ENCODE measurements around the gene ZMPSTE24.
"Not testable (repeated sequence)": the region's sequence is repeated elsewhere in the genome, so short reads cannot be mapped to it uniquely, and the experiment has no call there.

The ZMPSTE24 gene

DNA sequence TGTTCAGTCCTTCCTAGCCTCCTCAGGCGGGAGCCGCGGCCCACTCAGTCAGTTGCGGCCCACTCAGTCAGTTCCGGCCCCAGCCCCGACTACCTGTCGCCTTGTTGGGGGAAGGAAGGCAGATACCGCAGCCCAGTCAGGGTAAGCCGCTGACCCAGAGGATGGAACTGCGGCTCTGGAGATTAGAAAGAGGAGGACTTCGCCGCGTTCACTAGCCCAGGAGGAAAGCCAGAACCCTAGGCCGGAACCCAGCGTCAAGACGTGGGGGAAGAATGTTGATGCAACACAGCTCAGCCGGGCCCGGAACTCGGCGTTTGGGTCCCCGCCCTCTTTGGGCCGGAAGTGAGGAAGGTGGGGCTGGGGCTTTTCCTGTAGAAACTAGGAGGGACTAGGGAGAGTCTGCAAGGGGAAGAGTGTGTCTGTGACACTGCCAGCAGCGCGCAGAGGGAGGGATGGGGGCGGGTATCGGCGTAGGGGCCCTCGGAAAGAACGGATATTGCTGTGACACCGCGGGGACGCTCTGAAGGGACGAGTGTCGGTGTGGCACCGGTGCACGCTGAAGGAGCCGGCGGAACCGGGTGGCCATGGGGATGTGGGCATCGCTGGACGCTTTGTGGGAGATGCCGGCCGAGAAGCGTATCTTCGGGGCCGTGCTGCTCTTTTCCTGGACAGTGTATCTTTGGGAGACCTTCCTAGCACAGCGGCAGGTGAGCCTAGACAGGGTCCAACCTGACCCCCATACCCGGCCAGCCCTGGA, at the start of gene ZMPSTE24:
Gene ZMPSTE24, plus strand, starts transcription at position 549 of the 757 bp plus-strand sequence. Its CDS starts 36 bp downstream, at position 585.
- DNase-seq (ENCODE audit: low spot score), result peak; percentile 97

DNA sequence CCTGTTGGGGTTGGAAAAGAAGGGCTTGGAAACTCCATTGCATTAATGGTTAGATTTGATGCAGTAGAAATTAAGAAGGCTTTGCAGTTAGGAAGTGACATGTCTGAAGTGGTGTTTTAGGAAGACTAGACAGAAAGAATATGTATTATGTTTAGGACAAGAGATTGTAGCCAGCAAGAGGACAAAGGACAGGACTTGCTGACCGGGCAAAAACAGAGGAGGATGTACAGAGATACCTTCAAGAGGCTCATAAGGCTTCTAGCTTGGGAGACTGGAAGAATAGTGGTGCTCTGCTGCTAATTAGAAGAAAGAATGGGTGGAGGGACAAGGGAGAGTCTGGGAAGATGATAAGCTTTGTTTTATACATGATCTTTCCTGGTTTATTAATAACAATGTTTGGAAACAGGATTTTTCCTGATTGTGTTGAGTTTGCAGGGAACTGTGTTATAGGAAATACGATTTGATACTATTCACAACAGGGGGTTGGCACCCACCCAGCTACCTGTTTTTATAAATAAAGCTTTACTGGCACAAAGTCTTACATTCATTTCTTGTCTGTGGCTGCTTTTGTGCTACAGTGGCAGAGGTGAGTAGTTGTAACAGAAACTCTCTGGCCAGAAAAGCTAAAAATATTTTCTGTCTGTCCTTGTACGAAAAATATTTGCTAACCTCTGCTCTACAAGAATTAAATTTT, 47.4 kb upstream of the ZMPSTE24 start:
- no peak for DNase-seq (ENCODE audit: low spot score)

DNA sequence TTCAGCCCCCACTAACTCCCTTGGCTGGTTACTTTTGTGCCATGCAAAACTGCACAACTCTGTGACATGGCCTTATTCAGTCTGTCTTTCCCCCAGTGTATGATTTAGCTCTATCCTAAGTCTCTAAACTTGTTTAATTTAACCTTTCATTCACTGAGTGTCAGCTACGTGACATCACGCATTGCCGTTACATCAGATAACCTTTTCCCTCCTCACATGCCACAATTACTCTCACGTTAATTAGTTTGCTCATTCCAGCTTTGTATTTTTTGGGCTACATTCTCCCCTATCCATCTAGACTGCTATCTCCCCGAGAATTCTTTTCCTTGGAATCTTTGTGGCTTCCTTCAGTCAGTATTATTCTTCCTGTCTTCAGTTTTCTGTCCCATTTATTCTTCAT, 39.7 kb upstream of the ZMPSTE24 start:
- no peak for DNase-seq (ENCODE audit: low spot score)

DNA sequence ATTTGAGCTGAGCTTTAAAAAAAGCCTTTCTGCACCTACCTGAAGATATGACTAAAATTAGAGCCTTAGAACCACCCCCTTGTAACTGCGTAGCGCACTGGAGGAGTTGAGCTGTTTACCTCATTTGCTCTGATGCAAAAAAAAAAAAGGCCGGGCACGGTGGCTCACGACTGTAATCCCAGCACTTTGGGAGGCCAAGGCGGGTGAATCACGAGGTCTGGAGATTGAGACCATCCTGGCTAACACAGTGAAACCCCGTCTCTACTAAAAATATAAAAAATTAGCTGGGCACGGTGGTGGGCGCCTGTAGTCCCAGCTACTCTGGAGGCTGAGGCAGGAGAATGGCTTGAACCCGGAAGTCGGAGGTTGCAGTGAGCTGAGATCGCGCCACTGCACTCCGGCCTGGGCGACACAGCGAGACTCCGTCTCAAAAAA, 36.5 kb upstream of the ZMPSTE24 start:
- not testable (repeated sequence) for DNase-seq (ENCODE audit: low spot score)

DNA sequence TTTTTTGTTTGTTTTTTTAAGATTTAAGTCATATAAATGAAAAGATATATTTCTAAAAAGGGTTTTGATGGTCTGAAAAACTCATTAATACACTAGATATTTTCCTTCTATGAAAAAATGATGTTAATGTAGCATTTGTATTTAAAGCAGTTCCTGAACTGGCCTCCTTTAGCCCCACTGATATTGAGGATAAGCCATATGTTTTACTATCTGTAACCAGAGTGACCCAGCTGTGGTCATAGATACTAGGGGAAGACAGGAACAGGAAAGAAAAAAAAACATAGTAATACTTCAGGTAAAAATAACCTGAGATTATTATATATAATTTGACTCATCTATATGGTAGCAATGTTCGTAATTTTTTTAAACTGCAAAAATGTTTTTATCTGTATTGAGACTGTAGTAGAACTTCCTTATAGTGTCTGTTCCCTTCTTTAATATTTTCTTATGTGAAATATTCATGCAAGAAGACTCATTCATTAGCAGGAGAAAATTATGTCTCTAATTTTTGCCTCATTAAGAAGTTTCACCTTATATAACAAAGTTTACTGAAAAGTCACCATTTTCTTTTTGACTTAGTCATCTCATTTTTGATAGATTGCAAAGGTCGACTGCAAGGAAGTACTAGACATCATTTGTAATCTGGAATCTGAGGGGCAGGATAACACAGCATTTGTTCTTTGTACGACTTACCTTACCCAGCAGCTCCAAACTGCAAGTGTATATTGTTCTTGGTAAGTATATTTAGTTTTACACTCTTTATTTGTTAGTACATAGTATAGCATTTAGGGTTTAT, 35.9 kb upstream of the ZMPSTE24 start:
- DNase-seq (ENCODE audit: low spot score), result no peak

DNA sequence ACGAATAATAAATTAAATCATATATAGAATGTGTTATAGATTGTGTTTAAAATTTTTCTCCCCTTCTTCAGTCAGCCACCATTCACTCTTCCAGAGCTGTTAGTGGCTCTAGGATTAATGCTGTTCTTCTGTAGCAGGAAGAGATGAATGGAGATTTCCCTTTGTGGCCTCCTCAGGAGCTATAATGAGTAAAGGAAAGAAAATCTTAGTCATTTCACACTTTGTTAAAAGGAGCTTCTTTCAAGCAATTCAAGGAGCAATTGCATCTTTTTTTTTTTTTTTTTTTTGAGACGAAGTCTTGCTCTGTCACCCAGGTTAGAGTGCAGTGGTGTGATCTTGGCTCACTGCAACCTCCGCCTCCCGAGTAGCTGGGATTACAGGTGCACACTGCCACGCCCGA, 34.0 kb upstream of the ZMPSTE24 start:
- no peak for DNase-seq (ENCODE audit: low spot score)

DNA sequence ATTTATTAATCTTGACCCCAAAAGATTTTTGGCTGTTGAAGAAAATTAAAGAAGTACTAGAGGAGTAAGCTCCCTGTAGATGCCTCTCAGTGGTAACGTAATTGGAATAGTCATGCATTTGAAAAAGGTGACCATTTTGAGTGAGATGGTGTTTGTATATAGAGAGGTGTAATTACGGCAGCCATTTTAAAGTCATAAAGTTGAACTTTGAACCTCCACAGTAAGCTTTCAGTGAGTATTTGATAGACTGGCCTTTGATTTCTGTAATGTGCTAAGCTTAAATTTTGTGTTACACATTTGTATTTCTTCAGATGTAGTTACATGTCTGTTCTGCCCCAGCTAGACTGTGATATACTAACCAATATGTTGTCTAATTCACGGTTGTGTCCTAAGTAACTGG, 31.8 kb upstream of the ZMPSTE24 start:
- no peak for DNase-seq (ENCODE audit: low spot score)

DNA sequence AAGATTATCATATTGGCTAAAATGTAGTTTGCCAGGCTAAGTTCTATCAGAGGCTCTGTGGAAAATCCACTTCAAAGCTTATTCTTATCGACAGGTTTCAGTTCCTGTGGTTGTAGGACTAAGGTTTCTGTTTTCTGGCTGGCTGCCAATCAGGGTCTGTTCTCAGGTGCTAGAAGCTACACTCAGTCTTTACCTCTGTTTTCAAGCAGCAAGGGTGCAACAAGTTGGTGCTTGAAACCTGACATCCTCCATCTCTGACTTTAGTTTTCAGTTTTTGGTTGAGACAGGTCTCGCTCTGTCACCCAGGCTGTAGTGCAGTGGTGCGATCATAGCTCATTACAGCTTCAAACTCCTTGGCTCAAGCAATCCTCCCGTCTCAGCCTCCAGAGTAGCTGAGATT, 25.6 kb upstream of the ZMPSTE24 start:
- DNase-seq (ENCODE audit: low spot score), result no peak

DNA sequence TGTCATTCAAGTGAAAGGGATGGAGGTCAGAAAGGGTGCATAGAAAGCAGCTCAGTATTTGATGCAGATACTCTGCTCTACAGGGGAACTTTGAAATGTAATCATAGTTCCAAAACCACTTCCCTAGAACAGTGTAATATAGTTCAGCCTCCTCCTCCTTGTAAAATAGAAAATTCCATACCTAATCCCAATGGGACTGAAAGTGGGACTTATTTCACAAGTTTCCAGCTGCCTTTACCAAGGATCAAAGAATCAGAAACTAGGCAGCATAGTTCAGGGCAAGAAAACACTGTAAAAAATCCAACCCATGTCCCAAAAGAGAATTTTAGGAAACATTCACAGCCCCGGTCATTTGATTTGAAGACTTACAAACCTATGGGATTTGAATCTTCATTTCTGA, 18.4 kb upstream of the ZMPSTE24 start:
- no peak for DNase-seq (ENCODE audit: low spot score)

DNA sequence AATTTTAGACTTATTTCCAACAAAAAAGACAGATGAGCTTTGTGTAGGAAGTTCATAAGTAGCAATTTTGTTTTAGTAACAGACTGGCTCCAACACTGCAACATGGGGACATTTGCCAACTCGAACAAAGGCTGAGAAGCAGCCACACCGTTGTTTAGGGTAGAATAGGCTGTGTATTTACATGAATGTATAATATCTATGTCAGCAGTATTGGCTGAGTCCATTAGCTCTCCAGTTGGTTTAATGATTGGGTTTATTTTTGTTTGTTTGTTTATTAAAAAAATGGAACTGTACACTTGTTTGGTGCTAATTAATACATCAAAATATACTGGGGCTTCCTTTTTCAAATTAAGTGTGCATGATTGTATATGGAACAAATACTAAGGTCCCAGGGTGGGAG, 17.6 kb upstream of the ZMPSTE24 start:
- no peak for DNase-seq (ENCODE audit: low spot score)

DNA sequence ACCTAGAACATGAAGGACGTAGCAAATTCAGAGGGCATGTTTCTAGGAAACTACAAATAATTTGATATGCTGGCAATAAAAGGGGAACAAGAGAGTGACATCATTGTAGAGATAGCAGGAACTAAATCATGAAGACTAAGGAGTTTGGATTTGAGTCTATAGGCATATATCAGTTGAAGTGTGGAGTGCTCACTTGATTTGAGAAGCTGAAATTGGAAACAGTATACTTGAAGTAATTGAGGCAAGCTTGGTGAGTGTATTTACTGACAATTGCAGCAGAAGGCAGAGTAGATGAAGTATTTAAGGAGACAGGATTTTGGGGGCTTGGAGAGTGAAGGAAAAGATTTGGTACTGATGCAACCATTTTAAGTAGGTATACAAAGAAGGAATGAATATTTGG, 16.7 kb upstream of the ZMPSTE24 start:
- no peak for DNase-seq (ENCODE audit: low spot score)

DNA sequence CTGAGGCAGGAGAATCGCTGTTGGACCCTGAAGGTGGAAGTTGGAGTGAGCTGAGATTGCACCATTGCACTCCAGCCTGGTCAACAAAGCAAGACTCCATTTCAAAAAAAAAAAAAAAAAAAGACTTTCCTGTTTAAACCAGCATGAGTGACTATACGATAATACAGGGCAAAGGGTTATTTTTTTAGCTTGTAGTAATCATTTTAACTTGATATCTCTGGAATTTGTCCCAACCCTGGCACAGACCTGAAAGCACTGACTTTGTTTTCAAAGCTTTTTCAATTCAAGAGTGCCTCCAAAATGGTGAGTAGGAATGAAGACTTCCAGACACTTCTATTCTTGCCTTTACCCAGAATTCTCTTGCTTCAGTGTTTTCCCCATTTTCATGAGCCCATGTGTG, 14.7 kb upstream of the ZMPSTE24 start:
- DNase-seq (ENCODE audit: low spot score), result no peak

DNA sequence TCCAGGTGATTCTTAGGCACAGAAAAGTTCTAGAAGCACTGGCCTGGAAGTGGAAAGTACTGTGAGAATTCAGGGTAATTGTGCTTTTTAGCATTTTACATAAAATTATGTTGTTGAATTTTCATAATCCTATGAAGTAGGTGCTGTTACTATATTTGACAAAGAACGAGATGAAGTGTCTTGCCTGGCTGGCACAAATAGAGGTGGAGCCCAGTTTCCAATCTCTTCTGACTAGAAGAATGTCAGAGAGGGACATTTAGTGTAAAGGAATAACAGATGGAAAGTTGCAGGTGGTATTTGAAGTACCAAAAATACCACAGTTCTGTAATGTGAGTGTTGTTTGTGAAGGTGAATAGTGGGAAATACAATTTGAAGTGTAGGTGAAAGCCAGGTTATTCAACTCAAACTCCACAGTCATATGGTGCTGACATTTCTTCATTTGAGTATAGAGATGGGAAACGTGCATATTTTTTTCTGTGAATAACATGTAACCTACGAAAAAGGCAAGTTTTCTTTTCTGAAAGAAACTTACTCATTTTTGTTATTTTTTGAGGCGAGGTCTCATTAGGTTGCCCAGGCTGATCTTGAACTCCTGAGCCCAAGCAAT, 13.8 kb upstream of the ZMPSTE24 start:
- no peak for DNase-seq (ENCODE audit: low spot score)

DNA sequence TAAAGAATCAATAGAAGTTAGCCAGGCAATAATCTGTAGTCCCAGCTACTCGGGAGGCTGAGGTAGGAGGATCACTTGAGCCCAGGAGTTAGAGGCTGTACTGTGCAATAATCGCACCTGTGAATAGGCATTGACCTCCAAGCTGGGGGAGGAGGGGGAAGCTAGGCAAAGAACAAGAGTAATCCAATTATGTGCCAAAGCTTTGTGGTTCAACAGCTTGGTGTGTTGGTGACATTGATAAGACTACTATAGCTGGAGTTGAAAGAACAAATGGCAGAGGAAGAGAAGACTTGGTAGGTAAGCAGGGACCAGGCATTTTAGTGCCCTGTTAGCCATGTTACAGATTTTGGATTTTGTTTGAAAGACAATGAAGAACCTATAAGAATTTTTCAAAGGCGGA, 12.3 kb upstream of the ZMPSTE24 start:
- DNase-seq (ENCODE audit: low spot score), result no peak

DNA sequence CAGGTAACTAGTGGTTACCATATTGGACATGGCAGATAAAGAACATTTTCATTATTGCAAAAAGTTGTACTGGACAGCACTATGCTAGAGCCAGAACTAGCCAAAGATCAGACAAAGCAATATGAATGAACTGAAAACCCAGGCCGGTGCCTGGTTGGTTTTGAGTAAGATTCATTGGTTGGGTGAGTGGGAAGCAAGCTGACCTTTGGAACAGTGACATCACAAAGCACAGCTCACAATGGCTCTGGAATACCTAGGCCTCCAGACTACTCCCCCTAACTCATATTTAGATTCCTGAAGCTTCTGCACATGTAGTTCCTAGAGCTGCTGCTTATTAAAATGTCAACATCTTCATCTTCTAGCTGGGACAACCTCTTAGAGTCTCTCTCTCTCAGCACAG, 10.4 kb upstream of the ZMPSTE24 start, which contains the start of gene TMCO2:
Gene TMCO2, plus strand, starts transcription at position 283 of the 400 bp plus-strand sequence. Its CDS starts 57 bp downstream, at position 340.
- DNase-seq (ENCODE audit: low spot score), result no peak

DNA sequence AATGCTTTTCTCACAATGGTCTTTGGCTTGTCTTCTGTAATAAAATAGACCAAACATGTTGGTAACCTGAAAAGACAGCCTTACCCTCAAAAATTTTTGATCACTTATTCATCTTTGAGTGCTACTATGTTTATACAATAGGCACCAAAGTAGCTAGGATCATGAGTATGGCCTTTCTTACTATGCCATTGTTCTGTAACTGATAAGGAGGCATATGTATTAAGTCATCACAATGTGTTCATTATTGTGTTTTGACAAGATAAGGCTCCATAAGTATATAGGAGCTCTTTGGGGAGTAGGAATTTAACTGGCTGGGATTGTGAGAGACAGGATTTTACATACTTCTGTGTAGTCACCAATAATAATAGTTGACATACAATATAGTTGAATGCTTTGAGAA, 9.6 kb upstream of the ZMPSTE24 start:
- no peak for DNase-seq (ENCODE audit: low spot score)

DNA sequence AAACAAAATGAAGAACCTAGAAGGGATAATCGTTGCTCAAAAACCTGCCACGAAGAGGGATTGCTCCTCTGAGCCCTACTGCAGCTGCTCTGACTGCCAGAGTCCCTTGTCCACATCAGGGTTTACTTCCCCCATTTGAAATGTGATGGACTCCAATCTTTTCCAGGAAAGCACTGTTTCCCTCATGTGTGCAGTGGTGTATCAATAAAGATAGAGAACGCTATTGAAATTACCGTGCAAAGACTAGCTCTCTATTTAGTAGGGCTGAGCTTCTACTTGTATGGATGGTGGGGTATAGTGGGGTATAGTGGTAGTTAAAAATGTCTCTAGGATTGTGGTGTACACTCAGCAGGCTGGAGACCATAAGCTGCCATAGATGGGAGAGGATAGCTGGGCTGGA, 6.6 kb upstream of the ZMPSTE24 start:
- no peak for DNase-seq (ENCODE audit: low spot score)

DNA sequence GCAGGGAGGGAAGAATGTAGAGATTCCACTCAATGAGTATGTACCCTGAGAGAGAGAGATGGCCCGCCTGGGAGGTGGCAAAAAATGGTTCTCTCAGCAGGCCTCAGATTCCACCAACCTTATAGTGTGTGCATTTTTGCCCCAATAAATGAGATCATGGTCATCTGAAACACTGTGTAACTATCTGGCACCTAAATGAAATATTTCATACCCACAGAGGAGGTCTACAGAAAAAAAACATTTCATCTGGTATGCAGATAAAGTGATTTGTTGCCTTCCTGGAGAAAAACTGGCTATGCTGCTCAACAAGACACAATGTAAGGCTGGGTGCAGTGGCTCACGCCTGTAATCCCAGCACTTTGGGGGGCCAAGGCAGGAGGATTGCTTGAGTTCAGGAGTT, 5.4 kb upstream of the ZMPSTE24 start:
- DNase-seq (ENCODE audit: low spot score), result no peak

DNA sequence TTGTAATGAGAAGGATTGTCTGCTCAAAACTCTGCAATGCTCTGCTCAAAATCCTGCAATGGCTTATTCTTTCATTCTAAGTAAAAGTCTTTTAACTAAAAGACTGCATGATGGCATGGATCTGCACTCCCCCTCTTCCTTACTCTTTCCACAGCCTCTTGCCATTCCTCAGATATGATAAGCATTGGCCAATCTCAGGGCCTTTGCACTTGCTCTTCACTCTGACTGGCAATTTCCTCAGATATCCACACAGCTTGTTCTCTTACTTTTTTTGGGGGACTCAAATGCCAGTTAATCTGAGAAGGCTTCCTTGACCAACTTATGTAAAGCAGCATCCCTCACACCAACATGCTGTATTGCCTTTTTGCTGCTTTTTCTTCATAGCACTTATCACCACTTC, 2.8 kb upstream of the ZMPSTE24 start:
- no peak for DNase-seq (ENCODE audit: low spot score)

DNA sequence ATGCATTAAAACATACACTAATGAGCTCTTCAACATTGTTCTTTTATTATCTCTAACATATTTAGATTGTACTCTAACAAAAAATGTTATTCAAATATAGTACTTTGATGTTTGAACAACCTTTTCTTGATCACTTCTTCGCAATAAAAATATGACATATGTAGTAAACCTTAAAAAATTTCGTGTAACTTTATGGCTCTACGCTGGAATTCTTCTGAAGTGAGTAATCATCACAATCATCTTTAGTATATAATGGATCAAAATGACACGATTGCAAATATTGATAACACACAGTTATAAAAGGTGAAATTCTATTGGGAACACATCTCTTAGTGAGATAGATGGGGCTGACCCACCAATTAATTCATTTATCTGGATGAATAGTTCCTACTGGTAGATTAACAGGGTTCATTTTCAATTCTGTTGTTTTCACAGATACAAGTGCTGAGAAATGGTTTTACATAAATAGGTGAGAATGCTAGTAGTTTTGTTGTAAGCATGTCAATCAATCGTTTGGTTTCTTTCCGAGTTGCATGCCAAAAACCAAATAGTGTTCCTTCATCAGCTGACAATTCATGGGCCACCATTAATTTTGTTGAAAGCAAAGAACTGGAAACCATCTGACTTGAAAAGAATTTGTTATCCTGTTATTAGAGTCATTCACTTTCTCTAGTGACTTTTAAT, 1.5 kb upstream of the ZMPSTE24 start:
- peak; percentile 15 for DNase-seq (ENCODE audit: low spot score)

DNA sequence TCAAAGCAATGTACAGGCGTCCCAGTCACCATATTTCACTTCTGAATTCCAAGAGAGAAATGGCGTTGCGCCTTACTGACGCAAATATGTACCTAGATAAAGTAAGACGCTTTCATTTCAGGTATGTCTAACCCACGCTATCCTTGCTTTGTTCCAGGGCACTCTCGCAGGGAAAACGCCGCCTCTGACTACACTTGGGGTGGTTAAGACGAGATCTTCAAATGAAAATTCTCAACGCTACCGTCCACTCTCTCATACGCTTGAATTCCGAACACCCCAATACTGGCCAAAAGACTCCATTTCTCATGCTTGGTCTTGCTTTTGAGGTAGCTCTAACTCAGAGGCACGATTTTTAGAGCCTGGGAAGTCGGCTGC, 736 bp upstream of the ZMPSTE24 start:
- no peak for DNase-seq (ENCODE audit: low spot score)

DNA sequence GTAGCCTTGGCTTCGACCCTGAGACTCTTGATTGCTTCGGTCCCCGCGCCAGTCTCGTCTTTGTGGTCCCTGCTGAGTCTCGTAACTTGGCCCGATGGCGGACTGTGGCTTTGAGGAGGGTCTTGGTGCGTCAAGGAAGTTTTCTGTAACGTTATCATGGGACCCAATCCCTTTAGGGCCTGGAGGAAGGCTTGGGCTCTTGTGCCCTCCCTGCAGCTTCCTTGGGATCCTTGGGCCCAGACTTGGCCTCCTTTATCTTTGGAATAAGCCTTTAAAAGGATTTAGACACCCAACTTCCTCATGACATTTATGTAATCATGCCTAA, 371 bp downstream of the ZMPSTE24 start:
- DNase-seq (ENCODE audit: low spot score), result no peak
